ENCODE measurements around the gene OSBPL9.
"Not testable (repeated sequence)": the region's sequence is repeated elsewhere in the genome, so short reads cannot be mapped to it uniquely, and the experiment has no call there.

Gene OSBPL9

GRCh38 chr1:51789342-51789741 lies 172.4 kb downstream of the OSBPL9 start:
- DNase-seq (ENCODE audit: insufficient read length) = no peak
- no peak for FAIRE-seq
- TF ChIP-seq POLR2AphosphoS5 (IDR thresholded peaks at IDR 0.05; ENCODE audit: low read depth, low read length) = no peak; the same call in 1 of the 2 replicates
- TF ChIP-seq TAF1 (IDR thresholded peaks at IDR 0.05; ENCODE audit: borderline replicate concordance, low read depth, low read length) = no peak
- no peak; the same call in 1 of the 2 replicates for TF ChIP-seq POLR2A (IDR thresholded peaks at IDR 0.05; ENCODE audit: low read depth, low read length)

GRCh38 chr1:51790385-51790784 lies 173.5 kb downstream of the OSBPL9 start:
- FAIRE-seq = no peak

GRCh38 chr1:51791888-51792287 lies 175.0 kb downstream of the OSBPL9 start:
- DNase-seq (ENCODE audit: insufficient read length) = no peak
- TF ChIP-seq POLR2A (IDR thresholded peaks at IDR 0.05; ENCODE audit: low read depth, low read length) (no peak), TAF1 (IDR thresholded peaks at IDR 0.05; ENCODE audit: borderline replicate concordance, low read depth, low read length) (no peak), POLR2AphosphoS5 (IDR thresholded peaks at IDR 0.05; ENCODE audit: low read depth, low read length) (no peak; the same call in 1 of the 2 replicates)
- FAIRE-seq = no peak

More at GRCh38 chr1:51790385-51790784, 173.5 kb downstream of the OSBPL9 start:
- TF ChIP-seq POLR2A (IDR thresholded peaks at IDR 0.05; ENCODE audit: low read depth, low read length) = no peak
- TF ChIP-seq TAF1 (IDR thresholded peaks at IDR 0.05; ENCODE audit: borderline replicate concordance, low read depth, low read length) = no peak
- TF ChIP-seq POLR2AphosphoS5 (IDR thresholded peaks at IDR 0.05; ENCODE audit: low read depth, low read length) = no peak
- no peak for DNase-seq (ENCODE audit: insufficient read length)

- FAIRE-seq (no peak), DNase-seq (ENCODE audit: insufficient read length) (no peak)
- no peak for TF ChIP-seq TAF1 (IDR thresholded peaks at IDR 0.05; ENCODE audit: borderline replicate concordance, low read depth, low read length)
Measured at GRCh38 chr1:51792864-51793263, 176.0 kb downstream of the OSBPL9 start.

GRCh38 chr1:51794260-51794659 lies 177.4 kb downstream of the OSBPL9 start:
- no peak for TF ChIP-seq TAF1 (IDR thresholded peaks at IDR 0.05; ENCODE audit: borderline replicate concordance, low read depth, low read length)
- no peak for TF ChIP-seq POLR2AphosphoS5 (IDR thresholded peaks at IDR 0.05; ENCODE audit: low read depth, low read length)
- no peak for TF ChIP-seq POLR2A (IDR thresholded peaks at IDR 0.05; ENCODE audit: low read depth, low read length)
- no peak for FAIRE-seq
- no peak for DNase-seq (ENCODE audit: insufficient read length)

- TF ChIP-seq POLR2A (IDR thresholded peaks at IDR 0.05; ENCODE audit: low read depth, low read length) = no peak
- TF ChIP-seq POLR2AphosphoS5 (IDR thresholded peaks at IDR 0.05; ENCODE audit: low read depth, low read length) = no peak
- TF ChIP-seq TAF1 (IDR thresholded peaks at IDR 0.05; ENCODE audit: borderline replicate concordance, low read depth, low read length) = no peak
Measured at GRCh38 chr1:51794868-51795267, 178.0 kb downstream of the OSBPL9 start.

GRCh38 chr1:51799372-51799771 lies 182.5 kb downstream of the OSBPL9 start:
- TF ChIP-seq TAF1 (IDR thresholded peaks at IDR 0.05; ENCODE audit: borderline replicate concordance, low read depth, low read length) (no peak), POLR2AphosphoS5 (IDR thresholded peaks at IDR 0.05; ENCODE audit: low read depth, low read length) (no peak), POLR2A (IDR thresholded peaks at IDR 0.05; ENCODE audit: low read depth, low read length) (no peak)

More at GRCh38 chr1:51794868-51795267, 178.0 kb downstream of the OSBPL9 start:
- FAIRE-seq (no peak), DNase-seq (ENCODE audit: insufficient read length) (no peak)

GRCh38 chr1:51814513-51814912 lies 197.6 kb downstream of the OSBPL9 start:
- TF ChIP-seq POLR2A (IDR thresholded peaks at IDR 0.05; ENCODE audit: low read depth, low read length) = no peak
- no peak for TF ChIP-seq TAF1 (IDR thresholded peaks at IDR 0.05; ENCODE audit: borderline replicate concordance, low read depth, low read length)
- no peak for TF ChIP-seq POLR2AphosphoS5 (IDR thresholded peaks at IDR 0.05; ENCODE audit: low read depth, low read length)
- FAIRE-seq (no peak), DNase-seq (ENCODE audit: insufficient read length) (no peak)

More at GRCh38 chr1:51799372-51799771, 182.5 kb downstream of the OSBPL9 start:
- no peak for DNase-seq (ENCODE audit: insufficient read length)
- no peak for FAIRE-seq

- DNase-seq (ENCODE audit: insufficient read length) = no peak
Measured at GRCh38 chr1:51818487-51818886, 201.6 kb downstream of the OSBPL9 start.

GRCh38 chr1:51819021-51819420 lies 202.1 kb downstream of the OSBPL9 start:
- DNase-seq (ENCODE audit: insufficient read length); FAIRE-seq: not testable (repeated sequence)

More at GRCh38 chr1:51818487-51818886, 201.6 kb downstream of the OSBPL9 start:
- FAIRE-seq = no peak
- TF ChIP-seq POLR2A (IDR thresholded peaks at IDR 0.05; ENCODE audit: low read depth, low read length) (no peak), TAF1 (IDR thresholded peaks at IDR 0.05; ENCODE audit: borderline replicate concordance, low read depth, low read length) (no peak), POLR2AphosphoS5 (IDR thresholded peaks at IDR 0.05; ENCODE audit: low read depth, low read length) (no peak)

- FAIRE-seq = no peak
- DNase-seq (ENCODE audit: insufficient read length) = no peak
- TF ChIP-seq TAF1 (IDR thresholded peaks at IDR 0.05; ENCODE audit: borderline replicate concordance, low read depth, low read length) = no peak
- no peak for TF ChIP-seq POLR2AphosphoS5 (IDR thresholded peaks at IDR 0.05; ENCODE audit: low read depth, low read length)
- no peak for TF ChIP-seq POLR2A (IDR thresholded peaks at IDR 0.05; ENCODE audit: low read depth, low read length)
Measured at GRCh38 chr1:51819810-51820209, 202.9 kb downstream of the OSBPL9 start.

GRCh38 chr1:51829058-51829457 lies 212.2 kb downstream of the OSBPL9 start:
- DNase-seq (ENCODE audit: insufficient read length) = no peak
- no peak for FAIRE-seq
- TF ChIP-seq TAF1 (IDR thresholded peaks at IDR 0.05; ENCODE audit: borderline replicate concordance, low read depth, low read length) (no peak), POLR2AphosphoS5 (IDR thresholded peaks at IDR 0.05; ENCODE audit: low read depth, low read length) (no peak), POLR2A (IDR thresholded peaks at IDR 0.05; ENCODE audit: low read depth, low read length) (no peak)

- no peak for DNase-seq (ENCODE audit: insufficient read length)
- TF ChIP-seq TAF1 (IDR thresholded peaks at IDR 0.05; ENCODE audit: borderline replicate concordance, low read depth, low read length) (no peak), POLR2A (IDR thresholded peaks at IDR 0.05; ENCODE audit: low read depth, low read length) (no peak), POLR2AphosphoS5 (IDR thresholded peaks at IDR 0.05; ENCODE audit: low read depth, low read length) (no peak)
- no peak for FAIRE-seq
Measured at GRCh38 chr1:51833700-51834099, 216.8 kb downstream of the OSBPL9 start.

Measured in GM12892 (cell line).